ENCODE results near the gene SYNE2.
"Not testable (repeated sequence)": the region's sequence is repeated elsewhere in the genome, so short reads cannot be mapped to it uniquely, and the experiment has no call there.

SYNE2 gene

DNA sequence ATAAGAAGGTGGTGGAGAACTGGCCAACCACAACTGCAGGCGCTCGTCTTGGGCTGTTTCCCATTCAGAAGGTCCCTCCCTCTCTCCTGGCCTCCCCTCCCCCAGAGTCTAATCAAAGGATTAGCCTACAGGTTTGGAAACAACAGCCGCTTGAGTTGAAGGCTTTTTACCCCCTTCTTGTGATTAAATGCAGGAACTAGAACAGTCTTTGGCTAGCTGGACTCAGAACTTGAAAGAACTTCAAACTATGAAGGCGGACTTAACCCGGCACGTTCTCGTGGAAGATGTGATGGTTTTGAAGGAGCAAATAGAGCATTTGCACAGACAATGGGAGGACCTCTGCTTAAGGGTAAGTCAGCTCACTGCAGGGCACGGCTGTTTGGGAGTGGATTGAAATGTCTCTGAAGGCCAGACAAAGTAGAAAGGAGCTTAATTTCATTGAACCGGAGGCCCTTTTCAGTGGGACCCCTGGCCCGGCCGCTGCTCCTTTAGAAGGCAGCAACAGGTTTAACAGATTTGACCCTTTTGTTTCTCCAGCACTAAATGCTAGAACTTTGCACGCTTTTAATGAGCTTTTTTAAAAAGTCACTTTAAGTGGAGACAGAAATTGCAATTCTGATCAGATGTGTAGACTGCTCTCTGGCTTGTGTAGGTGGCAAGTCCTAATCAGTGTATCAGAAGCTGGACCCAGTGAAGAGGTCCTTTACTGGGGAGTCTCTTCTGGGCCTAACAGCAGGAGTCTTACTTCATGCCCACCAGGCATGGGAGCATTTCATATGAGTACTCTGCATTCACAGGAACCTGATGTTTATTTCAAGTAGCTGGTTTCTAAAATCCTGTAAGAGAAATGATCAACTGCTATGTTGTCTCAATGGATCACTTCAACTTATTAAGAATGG lies 333.7 kb downstream of the SYNE2 start:
- DNase-seq (ENCODE audit: low spot score) (no peak), FAIRE-seq (no peak)

DNA sequence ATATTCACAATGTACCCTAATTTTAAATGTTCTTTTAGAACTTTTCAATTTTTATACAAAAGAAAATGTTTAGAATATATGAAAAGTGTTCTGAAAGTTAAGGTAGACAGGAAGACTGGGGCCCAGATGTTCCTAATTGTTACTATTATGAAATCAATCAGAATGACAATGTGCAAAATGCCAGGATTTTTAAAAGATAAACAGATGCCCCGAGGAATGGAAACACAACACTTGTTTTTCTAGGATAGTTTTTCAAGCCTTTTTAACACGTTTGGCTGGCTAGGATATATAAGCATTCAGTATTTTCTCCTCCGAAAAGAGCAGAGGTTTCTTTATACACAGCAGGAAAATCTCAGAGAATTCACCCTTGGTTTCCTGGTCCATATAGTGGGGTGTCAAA lies 334.5 kb downstream of the SYNE2 start:
- FAIRE-seq (no peak), DNase-seq (ENCODE audit: low spot score) (no peak)

DNA sequence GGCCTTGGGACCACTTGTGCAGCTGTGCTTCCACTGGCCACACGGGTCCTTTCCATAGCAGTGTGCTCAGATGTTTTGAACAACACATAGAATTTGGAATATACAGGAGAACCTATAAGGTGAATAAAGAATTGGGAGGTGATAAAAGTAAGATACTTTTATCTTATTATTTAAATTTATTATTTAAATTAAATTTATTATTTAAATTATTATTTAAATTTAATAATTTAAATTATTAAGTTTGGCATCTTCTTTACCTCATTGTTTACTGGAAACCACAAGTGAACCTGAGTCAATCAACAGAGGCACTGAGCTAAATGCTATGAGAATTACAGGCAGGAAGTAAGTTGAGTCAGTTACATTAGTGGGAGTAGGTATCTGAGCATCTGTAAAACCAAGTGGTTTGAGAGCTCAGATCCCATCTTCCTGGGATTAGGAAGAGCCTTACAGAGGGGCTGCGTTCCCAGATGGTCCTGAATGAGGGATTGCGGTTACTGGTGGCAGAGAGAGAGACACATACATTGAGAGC lies 338.2 kb downstream of the SYNE2 start:
- FAIRE-seq (no peak), DNase-seq (ENCODE audit: low spot score) (no peak)

DNA sequence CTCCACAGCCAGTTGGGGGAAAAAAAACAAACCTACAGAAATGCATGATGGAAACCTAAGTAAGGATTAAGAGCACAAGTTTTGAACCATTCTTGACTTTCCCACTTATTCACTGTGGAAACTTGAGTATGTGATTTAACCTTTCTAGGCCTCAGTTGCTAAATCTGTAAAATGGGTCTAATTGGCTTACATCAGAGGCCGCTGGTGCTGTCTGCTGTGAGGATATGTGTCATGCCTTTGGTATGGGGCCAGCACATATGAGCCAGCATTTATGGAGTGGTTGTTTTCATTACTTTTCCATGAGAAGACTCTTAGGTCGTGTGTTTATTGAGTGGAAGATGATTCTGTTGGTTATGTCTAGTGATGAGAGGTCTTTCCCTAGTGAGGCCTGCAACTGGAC lies 339.0 kb downstream of the SYNE2 start:
- FAIRE-seq (no peak), DNase-seq (ENCODE audit: low spot score) (peak; percentile 48)

DNA sequence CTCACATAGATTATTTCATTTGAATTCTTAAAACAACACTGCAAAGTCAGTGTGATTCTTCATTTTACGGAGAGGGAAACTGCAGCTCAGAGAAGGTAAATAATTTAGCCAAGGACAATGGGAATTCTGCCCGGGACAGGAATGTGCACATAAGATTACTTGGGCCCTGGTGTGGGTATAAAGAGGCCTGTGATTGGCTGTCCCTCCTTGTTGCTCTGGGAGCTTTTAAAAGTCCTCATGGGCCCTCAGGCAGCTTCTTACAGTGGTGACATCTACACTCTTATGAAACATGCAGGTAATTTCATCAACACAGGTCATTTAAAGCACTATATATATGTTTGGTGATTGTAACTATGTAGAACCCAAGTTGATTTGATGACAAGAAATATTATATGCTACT lies 341.0 kb downstream of the SYNE2 start:
- DNase-seq (ENCODE audit: low spot score) (no peak), FAIRE-seq (no peak)

DNA sequence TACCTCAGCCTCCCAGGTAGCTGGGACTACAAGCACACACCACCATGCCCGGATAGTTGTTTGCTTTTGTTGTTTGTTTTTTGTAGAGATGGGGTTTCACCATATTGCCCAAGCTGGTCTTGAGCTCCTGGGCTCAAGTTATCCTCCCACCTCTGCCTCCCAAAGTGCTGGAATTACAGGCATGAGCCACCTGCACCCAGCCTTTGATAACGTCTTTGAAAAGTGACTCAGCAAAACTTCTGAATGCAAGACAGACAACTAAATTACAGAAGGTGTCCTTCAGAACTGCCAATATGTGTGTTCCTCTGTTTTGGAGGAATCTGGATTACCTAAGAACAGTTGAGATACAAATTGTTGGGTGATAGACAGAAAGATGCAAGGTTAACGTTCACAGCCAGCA lies 341.6 kb downstream of the SYNE2 start:
- FAIRE-seq (no peak), DNase-seq (ENCODE audit: low spot score) (no peak)

DNA sequence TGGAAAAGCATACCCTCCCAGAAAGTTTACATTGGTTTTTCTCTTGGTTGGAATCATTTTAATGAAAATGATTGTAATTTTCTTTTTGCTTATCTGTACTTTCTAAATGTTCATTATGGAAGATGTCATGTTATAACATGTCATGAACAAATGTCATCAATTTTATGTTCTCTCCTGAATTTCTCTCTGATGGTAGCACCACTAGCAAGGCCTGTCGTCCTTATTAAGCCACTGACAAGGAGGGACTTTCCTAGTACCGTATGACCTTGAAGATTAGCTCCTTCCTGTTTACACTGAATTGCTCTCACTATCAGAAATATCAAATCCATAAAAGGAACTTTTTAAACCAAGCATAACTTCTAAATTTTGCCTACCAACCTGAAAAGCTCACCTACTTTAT lies 342.4 kb downstream of the SYNE2 start:
- DNase-seq (ENCODE audit: low spot score): no peak
- FAIRE-seq: no peak

DNA sequence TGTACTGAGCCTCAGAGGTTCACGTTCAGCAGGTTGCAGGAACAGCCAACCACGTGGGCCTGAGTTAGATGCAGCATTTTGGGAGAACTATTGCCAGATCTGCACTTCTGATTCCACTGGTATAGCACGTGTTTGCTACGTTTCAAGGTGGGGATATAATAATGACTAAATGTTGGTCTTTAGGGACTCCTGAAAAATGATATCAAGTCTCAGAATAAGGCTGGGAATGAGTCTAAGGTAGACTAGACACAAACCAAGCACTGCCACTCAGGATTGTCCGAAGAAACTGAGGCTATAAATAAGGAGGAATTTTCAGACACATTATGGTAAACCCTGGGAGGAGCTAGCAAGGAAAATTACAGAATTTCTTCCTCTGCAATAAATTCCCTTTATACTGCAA lies 343.3 kb downstream of the SYNE2 start:
- no peak for DNase-seq (ENCODE audit: low spot score)
- FAIRE-seq: no peak

DNA sequence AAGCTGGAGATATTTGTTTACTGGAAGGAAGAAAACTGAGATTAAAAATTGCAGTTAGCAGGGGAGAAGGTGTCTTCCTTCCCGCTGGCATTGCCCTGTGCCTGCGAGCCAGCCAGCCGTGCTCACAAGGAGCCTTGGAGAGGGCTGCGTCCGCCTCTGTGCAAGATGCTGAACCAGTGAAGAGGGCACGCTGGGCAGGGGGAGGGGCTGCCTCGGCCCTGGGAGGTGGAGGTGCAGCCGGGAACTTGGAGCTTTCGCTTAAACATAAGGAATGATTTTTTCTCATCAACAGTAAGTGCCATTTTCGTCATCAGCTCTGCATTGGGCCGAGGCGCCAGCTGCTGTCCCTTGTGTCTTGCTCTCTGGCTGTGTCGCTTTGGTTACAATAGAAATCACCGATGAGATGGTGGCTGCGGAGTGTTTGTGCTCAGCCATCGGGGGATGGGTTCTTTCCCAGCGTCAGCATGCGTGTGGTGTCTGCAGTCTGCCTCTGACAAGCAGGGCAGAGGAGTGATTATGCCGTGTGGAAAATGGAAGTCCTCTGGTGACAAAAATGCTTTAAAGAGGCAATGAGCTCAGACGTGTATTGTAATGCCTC lies 344.1 kb downstream of the SYNE2 start:
- DNase-seq (ENCODE audit: low spot score) (no peak), FAIRE-seq (no peak)

DNA sequence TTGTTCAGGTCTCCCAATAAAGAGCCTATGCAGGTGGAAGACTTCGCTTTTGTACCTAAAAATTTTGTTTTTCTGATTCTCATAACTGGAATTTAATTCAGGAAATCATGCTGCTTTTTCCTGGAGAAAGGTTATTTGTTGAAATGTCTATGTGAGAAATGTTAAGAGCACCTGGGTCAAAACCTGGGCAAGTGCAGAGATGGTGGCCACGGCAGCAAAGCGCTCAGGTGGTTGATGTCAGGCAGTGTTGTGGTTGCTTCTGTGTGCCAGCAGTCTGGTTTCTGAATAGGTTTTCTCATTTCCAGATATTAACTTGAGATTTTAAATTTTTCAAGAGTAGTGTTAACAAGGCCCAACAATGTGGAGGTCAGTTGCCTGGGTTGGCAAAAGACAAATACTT lies 345.2 kb downstream of the SYNE2 start:
- FAIRE-seq: no peak
- no peak for DNase-seq (ENCODE audit: low spot score)

DNA sequence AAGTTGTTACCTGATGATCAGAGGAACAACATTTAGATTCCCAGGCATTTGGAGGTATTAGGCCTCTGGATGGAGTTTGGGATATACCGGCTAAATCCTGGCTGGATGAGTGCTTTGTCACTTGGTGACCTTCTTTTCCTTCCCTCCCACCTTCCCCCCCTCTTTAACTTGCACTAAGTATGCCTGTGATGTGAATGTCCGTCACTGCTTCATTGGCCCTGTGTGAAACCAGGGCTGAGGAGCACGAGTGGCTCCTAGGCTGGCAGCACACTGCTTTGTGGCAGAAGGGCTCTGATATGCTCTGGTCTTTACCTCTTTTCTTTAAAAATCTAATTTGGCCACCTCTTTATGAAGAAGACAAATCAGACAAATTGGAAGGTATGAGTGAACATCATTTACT lies 345.7 kb downstream of the SYNE2 start:
- DNase-seq (ENCODE audit: low spot score): no peak
- no peak for FAIRE-seq

DNA sequence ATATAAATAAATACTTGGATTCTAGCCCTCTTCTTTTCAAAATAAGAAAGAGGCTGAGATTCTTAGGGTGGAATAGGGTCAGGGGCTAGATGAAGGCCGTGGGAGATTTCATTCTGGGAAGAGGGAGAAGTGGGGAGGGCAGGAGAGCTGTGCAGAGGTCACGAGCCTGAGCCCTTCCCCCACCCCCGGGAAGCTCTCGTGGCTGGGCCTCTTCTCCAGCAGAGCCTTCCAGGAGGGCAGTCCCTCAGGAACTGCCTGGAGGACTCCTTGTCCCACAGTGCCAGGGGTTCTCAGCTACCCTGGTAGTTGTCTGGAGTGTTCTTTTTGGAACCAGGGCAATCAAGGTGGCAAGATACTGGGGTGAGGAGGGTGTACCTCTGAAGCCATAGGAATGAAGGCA lies 347.4 kb downstream of the SYNE2 start:
- DNase-seq (ENCODE audit: low spot score): no peak
- no peak for FAIRE-seq

DNA sequence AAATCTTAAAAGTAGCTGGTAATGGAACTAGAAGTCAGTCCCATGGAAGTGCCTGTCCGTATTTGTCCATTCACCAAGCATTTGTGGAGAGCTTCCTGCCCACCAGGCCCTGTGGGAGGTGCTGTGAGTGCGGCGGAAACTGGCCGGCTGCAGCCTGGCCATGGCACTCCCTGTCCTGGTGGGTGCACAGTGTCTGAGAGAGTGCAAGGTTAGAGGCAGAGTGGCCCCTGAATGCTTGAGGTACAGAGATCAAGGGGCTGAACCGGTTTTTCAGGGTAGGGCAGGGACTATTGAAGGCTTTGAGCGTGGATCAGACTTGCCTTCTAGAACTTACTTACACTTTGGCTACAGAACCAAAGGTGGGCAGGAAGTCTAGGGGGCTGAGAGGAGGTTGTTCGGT lies 348.5 kb downstream of the SYNE2 start:
- no peak for FAIRE-seq
- DNase-seq (ENCODE audit: low spot score): no peak

DNA sequence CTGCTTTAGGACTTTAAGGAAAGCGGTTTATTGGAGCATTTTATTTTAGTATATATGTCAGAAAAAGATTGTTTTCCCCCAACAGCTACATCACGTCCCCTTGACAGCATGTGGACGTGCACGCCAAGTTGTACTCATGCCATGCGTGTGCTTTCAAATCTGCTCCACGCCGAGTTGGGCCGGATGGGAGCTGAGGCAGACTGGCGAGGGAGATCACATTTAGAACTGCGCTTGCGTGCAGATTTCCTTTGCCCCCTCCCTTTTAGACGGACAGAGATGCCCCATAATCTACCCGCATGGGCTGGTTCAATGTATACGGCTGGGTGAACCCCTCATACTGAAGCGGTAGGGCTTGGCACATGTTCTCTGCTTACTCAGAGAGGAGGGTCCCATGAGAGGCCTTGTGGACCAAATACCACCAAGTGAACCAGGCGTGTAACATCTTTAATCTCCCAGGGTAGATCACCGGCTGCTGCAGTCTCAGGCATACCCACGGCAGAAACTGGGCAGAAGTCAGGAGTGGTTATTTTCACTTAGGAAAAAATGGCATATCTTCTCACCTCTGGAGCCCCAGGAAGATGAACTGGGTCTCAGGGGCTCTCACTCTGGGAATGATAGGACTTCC lies 349.2 kb downstream of the SYNE2 start:
- no peak for FAIRE-seq
- DNase-seq (ENCODE audit: low spot score): no peak

DNA sequence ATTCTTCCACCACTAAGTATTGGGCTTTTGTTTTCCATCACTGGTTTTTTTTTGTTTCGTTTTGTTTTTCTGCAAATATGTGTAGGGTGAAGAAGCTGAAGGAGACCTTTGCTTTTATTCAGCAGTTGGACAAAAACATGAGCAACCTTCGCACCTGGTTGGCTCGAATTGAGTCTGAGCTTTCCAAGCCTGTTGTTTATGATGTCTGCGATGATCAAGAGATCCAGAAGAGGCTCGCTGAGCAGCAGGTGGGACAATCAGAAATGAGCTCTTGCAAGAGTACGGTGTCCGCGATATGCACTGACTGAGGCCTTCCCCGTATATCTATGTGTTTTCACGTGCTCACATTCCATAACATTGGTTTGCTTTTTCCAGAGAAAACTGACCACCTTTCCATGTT lies 349.9 kb downstream of the SYNE2 start:
- no peak for DNase-seq (ENCODE audit: low spot score)
- no peak for FAIRE-seq

DNA sequence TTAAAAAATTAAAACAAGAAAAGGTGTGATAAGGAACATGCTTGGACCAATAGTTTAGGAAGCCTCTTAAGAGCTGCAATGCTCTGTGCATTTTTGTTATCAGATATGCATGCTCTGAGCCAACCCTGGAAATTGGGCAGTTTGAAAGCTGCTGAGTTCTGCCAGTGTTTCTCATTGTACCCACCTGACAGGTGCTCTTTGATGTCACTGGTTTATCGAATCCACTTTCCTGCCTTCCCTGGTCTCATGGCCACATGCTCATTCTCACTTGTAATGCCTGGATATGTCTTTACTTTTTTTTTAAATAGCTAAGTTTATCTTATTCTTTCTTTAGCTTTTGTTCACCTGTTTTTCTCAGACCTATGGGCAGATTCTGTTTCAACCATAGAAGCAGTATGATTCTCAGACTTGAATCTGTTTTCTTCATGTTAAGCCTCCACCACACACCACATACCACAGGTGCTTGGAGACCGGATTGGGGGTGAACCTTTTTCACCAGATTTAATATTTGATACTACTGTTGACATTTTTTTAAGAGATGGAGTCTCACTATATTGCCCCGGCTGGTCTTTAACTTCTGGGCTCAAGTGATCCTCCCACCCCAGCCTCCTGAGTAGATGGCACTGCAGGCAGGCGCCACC lies 350.7 kb downstream of the SYNE2 start:
- FAIRE-seq (no peak), DNase-seq (ENCODE audit: low spot score) (no peak)

DNA sequence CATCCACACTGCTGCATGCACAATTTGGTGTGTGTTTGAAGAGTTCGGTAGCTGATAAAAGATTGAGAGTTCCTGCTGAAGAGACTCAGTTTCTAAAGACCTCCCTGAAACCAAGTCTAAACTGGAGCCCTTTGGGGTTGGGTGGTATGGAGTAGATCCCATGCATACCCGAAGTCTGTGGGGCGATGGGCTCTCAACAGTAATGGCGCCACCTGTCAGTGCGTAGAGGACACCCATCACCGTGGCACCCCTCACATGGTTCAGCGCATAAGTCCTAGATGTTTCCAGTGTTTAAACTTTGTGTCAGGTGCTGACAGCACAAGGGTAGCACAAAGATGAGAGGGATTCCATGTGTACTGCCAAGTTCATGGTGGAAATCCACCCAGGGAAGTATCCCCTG lies 355.5 kb downstream of the SYNE2 start:
- DNase-seq (ENCODE audit: low spot score): no peak
- no peak for FAIRE-seq

DNA sequence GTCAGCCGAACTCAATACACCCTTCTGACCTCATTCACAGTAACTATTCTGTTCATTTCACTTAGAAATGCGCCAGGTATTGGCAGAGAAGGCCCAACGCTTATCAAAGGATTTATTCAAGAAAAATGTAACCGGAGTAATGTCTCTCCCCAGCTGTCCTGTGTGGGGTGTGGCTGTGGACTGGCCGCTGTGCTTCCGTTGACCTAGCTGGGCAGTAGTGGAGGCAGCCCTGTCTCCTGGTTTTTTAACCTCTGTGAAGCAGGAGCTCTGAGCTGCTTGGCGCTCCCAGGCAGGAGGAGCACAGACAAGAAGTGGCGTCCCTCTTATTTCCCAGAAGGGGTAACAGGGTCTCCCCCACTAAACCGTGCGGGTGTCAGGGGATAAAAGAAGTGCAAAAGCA lies 356.2 kb downstream of the SYNE2 start:
- no peak for FAIRE-seq

DNA sequence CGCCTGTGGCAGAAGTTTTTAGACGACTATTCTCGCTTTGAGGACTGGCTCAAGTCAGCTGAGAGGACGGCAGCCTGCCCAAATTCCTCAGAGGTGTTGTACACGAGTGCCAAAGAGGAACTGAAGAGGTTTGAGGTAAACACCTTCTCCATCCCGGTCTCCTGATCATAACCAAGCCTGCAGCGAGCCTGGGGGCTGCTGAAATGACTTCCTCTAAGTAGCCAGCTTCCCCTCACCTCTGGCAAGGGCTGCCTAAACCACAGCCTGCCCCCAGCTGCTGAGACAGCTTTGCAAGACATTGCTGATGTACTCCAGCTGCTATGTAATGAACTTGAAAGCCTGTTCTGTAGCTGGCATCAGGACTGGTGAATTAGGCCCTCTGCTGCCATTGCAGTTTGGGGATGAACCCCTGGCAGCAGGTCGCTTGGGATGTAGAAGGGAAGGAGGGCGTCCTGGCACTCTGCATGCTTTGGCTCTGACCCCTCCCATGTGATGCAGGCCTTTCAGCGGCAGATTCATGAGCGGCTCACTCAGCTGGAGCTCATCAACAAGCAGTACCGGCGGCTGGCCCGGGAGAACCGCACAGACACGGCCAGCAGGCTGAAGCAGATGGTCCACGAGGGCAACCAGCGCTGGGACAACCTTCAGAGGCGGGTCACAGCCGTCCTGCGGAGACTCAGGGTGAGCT lies 356.8 kb downstream of the SYNE2 start:
- DNase-seq (ENCODE audit: low spot score) (no peak), FAIRE-seq (no peak)

More for the DNA sequence above, 356.2 kb downstream of the SYNE2 start:
- DNase-seq (ENCODE audit: low spot score): no peak

DNA sequence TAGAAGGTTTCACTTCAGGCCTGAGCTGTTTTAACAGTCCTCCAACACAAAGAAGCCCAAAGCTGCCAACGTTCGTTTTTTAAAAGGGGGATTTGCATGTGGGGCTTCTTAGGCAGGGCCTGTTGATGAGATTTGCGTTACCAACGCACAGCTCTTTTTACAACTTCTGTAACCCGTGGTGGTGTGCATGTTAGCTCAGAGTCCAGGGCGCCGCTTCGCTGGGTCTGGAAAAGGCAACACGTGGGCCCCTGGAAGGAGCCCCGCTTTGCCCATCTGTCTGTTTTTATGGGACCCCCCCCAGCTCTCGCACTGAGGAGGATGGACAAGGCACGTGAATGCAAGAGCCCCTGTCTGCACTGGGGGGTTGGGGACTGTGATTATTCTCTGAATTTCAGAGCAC lies 357.4 kb downstream of the SYNE2 start:
- FAIRE-seq: no peak
- no peak for DNase-seq (ENCODE audit: low spot score)

DNA sequence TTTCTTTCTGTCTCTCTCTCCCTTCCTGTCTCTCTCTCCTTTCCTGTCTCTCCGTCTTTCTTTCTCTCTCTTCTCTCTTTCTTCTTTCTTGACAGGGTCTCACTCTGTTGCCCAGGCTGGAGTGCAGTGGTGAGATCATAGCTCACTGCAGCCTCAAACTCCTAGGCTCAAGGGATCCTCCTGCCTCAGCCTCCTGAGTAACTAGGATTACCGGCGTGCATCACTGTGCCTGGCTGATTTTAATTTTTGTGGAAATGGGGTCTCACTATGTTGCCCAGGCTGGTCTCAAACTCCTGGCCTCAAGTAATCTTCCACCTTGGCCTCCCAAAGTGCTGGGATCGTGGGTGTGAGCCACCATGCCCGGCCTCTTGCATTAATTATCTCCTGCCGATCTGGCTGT lies 358.1 kb downstream of the SYNE2 start:
- FAIRE-seq; DNase-seq (ENCODE audit: low spot score): not testable (repeated sequence)
